ENCODE measurements around the gene RNU6-7. TPM values are rescaled to one million over a fixed set of nuclear protein-coding genes. Genes with fewer than 3 reads are reported as not detected.

The RNU6-7 gene
- total and polyA plus RNA-seq, 2 of the 13 experiments (the other 11 are each of a cell fraction or from before 2014, with no cell fraction given) = under 0.01 TPM; not detected in 1

GRCh38 chr14:32201816-32202490 lies at the start of gene RNU6-7 (continued):
- no peak; the same call in none of the 2 replicates for TF ChIP-seq ZNF574 (CRISPR knock-in tag; IDR thresholded peaks at IDR 0.05)
- peak; percentile 32; the same call in 1 of the 2 replicates for TF ChIP-seq MIXL1 (CRISPR knock-in tag; IDR thresholded peaks at IDR 0.05)
- TF ChIP-seq ZNF121 (CRISPR knock-in tag; IDR thresholded peaks at IDR 0.05) = no peak; the same call in 1 of the 2 replicates
- TF ChIP-seq ZNF547 (CRISPR knock-in tag; IDR thresholded peaks at IDR 0.05) = no peak; the same call in 1 of the 2 replicates
- no peak for TF ChIP-seq NFRKB (IDR thresholded peaks at IDR 0.05)
- no peak for TF ChIP-seq POLR2G (IDR thresholded peaks at IDR 0.05; ENCODE audit: low read depth, low read length)
- TF ChIP-seq CEBPZ (IDR thresholded peaks at IDR 0.05; ENCODE audit: low read length) = no peak
- no peak for TF ChIP-seq ZNF17 (CRISPR knock-in tag; IDR thresholded peaks at IDR 0.05)
- TF ChIP-seq ZNF468 (CRISPR knock-in tag; IDR thresholded peaks at IDR 0.05) = no peak
- TF ChIP-seq PHF5A (CRISPR knock-in tag; IDR thresholded peaks at IDR 0.05; ENCODE audit: low read depth, unreplicated experiment) = no peak
- TF ChIP-seq ZKSCAN5 (CRISPR knock-in tag; IDR thresholded peaks at IDR 0.05) = 0 out of 2 replicates have a peak, but pooled peaks have one; percentile 3
- TF ChIP-seq WIZ (CRISPR knock-in tag; IDR thresholded peaks at IDR 0.05) = no peak
- TF ChIP-seq ZNF343 (CRISPR knock-in tag; IDR thresholded peaks at IDR 0.05) = no peak
- TF ChIP-seq FOXO1 (CRISPR knock-in tag; IDR thresholded peaks at IDR 0.05) = no peak; the same call in 1 of the 2 replicates
- peak; percentile 96 for TF ChIP-seq ZNF501 (CRISPR knock-in tag; IDR thresholded peaks at IDR 0.05)
- TF ChIP-seq CERS6 (CRISPR knock-in tag; IDR thresholded peaks at IDR 0.05) = no peak
- no peak for TF ChIP-seq ETS1 (CRISPR knock-in tag; IDR thresholded peaks at IDR 0.05)
- no peak for TF ChIP-seq ATF6 (CRISPR knock-in tag; conservative IDR thresholded peaks at IDR 0.05)
- peak; percentile 11 for TF ChIP-seq TBL1XR1 (IDR thresholded peaks at IDR 0.05; ENCODE audit: borderline replicate concordance, low read length, partially characterized antibody)
- peak; percentile 18; the same call in 1 of the 2 replicates for TF ChIP-seq ZNF703 (CRISPR knock-in tag; IDR thresholded peaks at IDR 0.05; ENCODE audit: borderline replicate concordance)
